22Rv1 (cell line): ENCODE measurements around the gene COL5A1.

Source experiments
- ZFX ChIP-seq: fragments of 450-650 bp; IDR thresholded peaks from 2 replicates; pipeline ENCODE4 v1.6.1; 2017; ENCODE audit warnings: antibody characterized with exemption, borderline replicate concordance
- TF ChIP-seq, protein P1 (sequence below): fragments of 450-650 bp; IDR thresholded peaks from 2 replicates; pipeline ENCODE4 v1.5.1; 2017; ENCODE audit warnings: mild to moderate bottlenecking

DNA sequence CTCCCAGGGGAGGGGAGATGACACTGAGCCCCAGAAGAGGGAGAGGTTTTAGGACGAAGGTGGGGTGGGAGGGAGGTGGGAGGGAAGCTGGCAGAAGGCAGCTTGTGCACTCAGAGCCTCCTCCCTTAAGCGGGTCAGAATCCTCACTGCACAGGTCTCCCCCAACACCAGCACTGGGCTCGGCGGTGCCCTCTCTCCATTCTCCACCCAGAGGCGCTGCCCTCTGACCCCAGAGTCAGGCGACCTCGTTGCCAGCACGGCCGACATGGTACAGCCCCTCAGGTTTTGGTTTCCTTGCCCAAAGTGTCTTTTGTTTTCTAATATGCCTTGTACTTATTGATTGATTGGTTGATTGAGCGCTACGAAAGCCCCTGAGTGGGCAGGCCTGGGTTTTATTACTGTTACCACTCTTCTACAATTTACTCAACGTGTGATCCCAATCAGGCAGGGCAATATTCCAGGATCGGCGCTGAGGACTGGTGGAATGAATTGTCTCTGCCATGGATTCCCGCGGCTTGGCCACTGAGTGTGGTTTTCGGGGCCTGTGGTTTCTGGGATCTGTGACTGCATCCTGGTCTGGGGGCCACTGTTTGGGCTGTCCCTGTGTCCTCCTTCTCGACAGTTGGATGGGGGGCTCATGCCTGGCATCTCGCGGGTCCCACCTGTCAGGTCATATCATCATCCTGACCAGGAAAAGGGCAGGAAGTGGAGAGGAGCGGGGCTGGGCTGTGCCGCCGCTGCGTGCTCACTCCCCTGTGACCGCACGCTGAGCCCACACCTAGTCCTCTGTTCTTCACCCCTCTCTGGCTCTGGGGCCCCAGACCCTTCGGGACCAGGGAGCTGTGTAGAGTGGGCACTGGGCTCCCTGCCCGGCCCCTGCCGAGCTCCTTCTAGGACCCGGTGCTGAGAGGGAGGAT lies 229.4 kb downstream of the COL5A1 start:
- TF ChIP-seq, protein P1, sequence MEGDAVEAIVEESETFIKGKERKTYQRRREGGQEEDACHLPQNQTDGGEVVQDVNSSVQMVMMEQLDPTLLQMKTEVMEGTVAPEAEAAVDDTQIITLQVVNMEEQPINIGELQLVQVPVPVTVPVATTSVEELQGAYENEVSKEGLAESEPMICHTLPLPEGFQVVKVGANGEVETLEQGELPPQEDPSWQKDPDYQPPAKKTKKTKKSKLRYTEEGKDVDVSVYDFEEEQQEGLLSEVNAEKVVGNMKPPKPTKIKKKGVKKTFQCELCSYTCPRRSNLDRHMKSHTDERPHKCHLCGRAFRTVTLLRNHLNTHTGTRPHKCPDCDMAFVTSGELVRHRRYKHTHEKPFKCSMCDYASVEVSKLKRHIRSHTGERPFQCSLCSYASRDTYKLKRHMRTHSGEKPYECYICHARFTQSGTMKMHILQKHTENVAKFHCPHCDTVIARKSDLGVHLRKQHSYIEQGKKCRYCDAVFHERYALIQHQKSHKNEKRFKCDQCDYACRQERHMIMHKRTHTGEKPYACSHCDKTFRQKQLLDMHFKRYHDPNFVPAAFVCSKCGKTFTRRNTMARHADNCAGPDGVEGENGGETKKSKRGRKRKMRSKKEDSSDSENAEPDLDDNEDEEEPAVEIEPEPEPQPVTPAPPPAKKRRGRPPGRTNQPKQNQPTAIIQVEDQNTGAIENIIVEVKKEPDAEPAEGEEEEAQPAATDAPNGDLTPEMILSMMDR, result no peak
- TF ChIP-seq ZFX, result no peak
